ENCODE data around the gene BIN2.
"Not testable (repeated sequence)": the region's sequence is repeated elsewhere in the genome, so short reads cannot be mapped to it uniquely, and the experiment has no call there.

BIN2 gene

DNA sequence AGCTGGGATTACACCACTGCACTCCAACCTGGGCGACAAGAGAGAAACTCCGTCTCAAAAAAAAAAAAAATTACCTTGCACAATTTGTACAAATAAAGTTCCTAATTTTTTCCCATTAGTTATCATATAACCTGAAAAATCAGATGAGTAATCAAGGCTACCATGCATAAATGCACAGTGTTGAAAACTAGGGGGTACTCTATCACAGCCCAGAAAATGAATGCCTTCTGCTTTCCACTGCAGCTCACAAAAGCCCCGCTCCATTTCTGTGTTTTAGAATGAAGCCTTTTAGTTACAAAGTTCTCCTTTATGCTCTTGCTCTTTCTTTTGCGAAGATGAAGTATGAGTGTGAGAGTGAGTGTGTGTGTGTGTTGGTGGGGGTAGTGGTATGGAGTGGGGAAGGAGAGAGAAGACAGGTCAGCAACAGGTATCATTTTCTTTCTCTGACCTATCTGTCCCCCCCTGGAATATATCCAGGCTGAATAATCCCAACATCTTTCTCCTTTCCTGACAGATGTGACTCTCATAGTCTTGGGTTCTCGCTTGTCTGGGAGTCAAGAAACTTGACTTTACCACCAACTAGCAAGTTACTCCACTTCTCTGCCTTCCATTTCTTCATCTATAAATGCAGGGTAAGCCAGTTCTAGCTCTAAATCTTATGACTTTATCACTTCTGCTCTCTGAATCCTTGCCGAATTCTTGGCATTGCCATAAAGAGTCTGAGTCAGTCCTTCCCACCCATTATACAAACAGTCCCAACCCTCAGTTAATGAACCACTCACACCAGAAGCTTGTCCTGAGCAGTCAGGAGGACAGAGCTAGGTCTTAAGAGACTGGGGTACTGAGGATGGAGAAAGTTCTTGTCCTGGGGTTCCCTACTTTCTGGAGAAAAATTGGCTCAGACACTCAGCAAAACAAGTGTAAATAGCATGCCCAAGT is 16.1 kb downstream of the BIN2 start:
- no peak for DNase-seq

DNA sequence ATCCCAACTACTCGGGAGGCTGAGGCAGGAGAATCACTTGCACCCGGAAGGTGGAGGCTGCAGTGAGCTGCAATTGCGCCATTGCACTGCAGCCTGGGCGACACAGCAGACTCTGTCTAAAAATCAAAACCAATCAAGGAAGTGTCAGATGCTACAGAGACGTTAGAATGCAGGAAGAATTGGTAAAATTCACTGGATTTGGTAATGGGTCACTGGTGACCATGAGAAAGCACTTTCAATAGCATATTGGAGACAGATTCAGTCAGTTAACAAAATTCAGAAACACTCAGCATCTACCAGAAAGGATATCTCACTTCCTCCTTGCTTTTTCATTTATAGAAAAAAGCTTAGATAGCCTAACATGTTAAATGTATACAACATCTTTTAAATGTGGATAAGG is 17.5 kb downstream of the BIN2 start:
- DNase-seq: no peak

DNA sequence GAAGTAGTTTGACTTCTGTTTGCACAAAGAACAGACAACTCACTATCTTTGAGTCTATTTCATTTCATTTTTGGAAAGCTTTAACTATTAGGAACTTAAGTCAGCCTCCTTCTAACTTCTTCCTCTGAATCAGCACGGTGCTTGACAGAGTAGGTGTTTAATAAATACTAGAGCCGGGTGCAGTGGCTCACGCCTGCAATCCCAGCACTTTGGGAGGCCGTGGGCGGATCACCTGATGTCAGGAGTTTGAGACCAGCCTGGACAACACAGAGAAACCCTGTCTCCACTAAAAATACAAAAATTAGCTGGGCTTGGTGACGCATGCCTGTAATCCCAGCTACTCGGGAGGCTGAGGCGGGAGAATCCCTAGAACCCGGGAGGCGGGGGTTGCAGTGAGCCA is 23.2 kb downstream of the BIN2 start:
- not testable (repeated sequence) for DNase-seq

DNA sequence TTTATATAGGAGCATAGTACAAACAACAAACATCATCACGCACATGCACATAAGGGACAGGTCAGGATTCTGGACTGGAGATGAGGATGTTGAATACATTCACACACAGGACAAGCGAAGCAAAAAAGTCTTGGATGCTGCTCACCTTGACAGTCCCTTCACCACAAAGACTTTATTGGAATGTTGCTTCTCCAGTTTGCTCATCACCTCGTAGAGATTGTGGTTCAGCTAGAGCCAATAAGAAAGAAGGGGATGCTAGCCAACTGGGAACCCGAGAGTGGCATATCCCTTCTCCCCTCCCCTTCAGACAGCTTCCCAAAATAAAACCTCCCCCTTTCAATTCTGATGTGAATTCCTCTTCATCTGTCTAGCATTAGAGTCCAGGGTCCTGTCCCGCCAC is 28.3 kb downstream of the BIN2 start:
- DNase-seq: no peak

DNA sequence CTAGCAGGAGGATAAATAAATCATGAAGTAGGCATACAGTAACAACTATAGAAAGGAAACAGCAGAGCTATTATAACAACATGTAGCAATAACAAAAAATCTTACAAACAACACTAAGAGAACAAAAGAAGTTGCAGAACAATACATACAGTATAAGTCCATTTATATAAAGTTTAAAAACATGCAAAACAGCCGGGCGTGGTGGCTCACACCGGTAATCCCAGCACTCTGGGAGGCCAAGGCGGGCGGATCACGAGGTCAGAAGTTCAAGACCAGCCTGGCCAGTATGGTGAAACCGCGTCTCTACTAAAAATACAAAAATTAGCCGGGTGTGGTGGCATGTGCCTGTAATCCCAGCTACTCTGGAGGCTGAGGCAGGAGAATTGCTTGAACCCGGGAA is 29.9 kb downstream of the BIN2 start:
- DNase-seq: not testable (repeated sequence)

DNA sequence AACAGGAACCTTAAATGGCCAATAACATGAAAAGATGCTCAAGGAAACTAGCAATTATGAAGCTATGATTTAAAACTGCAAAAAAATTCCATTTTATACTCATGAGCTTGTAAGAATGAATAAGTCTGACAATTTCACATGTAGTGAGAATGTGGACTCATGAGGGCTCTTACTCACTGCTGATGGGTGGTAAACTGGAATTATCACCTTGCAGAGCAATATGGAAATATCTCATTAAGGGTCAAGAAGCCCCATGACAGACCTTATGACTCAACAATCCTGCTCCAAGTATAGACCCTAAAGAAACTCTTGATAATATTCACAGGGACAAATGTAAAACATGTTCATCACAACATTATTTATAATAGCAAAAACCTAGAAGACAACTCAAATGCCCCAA is 30.3 kb downstream of the BIN2 start:
- no peak for DNase-seq

DNA sequence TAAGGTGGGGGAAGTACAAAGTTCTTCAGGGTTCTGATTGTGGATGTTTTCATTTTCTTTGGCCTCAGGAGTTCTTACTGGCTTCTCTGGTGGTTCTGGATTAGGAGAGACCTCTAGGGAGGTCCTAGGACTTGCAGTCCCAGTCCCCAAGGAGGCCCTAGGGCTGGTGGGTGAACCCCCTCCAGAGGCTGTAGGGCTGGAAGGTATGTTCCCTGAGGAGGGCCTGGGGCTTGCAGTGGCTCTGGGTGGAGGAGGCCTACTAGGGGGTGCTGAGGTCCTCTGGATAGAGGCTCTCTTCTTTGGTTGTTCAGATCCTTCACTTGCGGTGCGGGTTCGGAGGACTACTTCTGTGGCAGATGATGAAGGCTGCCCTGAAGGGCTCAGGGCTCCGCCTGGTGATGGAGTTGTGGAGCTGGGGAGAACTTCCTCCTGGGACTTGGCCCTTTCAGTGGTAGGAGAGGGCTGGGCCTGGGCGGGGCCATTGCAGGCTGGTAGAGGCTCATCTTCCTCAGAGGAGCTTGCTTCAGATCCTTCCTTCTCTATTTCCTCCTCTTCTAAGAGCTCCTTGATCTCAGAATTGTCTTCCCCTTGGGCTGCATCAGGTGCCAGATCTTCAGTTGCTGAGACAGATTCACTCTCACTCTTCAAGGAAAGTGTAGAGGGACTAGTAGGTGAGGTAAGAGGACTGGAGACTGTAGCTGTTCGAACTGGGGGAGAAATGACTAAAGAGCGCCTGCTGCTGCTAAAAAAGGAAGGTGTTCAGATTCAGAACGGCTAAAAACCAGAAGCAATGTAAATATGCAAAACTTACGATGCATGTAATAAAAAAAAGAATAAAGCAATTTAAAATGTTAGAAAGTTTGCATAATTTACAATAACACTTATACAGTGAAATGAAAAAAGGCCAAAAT is 32.1 kb downstream of the BIN2 start:
- DNase-seq: not testable (repeated sequence)

DNA sequence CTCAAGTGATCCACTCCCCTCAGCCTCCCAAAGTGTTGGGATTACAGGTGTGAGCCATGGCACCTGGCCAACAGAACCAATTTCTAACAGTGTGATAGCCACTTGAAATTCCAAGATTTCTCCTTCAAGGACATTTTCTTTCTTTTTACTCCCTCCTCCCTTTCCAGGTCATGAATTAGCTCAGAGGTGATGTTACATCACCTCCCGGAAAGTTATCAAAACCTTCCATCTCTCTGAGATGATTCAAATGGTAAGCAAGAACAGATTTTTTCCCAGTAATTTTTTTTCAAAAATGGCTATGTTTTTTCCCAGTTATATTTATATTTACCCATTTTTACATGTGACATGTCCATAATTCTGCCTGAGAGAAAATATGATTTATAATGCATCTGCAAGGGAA is 38.1 kb downstream of the BIN2 start:
- no peak for DNase-seq

DNA sequence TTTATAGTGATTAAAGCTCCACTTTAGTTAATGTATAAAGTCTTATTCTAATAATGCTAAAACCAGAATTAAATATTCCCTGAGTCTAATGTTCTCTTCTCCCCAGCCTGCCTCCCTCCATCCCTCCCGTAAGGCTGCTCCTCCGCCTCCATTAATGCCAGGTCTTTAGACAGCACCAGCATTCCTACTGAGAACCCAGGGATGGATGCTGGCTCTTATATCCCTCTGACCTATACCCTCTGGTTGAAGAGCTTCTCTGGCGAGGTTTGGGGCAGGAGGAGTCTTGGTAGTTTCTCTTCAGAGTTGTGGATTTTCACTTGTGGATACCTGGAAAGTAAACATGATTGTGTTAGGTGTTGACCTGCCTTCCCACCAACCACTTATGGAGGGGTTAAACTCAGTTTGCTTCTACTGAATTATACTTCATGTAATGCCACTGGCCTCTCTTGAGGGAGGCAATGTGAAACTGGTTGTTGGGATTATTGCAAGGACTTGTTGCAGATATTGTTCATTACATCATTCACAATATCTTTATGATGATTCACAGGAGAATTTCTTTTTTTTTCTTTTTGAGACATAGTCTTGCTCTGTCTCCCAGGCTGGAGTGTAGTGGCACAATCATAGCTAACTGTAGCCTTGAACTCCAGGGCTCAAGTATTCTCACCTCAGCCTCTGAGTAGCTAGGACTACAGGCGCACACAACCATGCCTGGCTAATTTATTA is 42.6 kb downstream of the BIN2 start:
- no peak for DNase-seq

DNA sequence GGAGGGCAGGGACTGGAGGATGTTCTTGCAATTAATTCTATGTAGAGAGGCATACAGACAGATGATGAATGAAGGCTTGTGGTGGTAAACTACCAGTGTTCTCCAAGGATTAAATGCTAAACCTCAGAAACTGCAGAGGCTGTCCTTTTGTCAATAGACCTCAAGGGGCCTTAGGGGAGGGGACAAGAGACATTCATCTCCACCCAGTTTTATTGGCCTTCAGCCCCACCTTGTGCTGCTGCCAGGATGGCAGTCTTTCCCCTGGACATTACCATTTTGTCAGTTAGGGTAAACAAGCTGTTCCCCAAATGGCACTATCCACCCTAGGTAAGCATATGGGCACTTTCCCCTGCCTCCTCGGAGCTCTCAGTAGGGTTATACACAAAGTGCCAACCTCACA is 48.9 kb downstream of the BIN2 start:
- DNase-seq: no peak

DNA sequence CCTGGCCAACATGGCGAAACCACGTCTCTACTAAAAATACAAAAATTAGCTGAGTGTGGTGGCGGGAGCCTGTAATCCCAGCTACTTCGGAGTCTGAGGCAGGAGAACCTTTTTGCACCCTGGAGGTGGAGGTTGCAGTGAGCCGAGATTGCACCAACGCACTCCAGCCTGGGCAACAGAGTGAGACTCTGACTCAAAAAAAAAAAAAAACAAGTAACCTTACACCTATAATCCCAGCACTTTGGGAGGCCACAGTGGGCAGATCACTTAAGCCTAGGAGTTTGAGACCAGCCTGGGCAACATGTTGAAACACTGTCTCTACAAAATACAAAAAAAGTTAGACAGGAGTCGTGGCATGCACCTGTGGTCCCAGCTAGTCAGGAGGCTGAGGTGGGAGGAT is 51.2 kb downstream of the BIN2 start:
- DNase-seq: not testable (repeated sequence)

DNA sequence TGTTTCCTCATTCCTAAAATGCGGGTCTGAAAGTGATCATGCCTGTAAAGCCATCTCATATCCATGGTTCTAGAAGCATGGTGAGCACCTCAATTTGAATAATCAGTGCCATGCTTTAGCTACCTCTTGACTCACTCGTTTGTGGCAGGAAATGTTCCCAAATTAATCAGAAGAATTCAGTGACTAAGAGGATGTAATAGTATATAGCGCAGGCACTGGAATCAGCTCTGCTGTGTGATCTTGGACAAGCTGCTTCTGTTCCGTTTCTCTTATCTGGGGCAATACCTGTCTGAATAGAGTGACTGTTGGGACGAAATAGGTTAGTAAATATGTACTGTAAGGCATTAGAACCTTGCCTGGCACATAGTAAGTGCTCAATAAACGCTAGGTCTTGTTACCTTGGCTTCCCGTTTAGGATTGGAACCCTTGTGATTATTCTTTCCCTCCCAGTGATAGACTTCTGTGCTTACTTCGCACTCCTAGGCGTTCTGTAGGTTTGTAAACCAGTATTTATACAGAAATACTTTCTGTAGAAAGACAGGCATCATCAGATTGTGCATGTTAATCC is 52.9 kb downstream of the BIN2 start:
- DNase-seq: no peak

DNA sequence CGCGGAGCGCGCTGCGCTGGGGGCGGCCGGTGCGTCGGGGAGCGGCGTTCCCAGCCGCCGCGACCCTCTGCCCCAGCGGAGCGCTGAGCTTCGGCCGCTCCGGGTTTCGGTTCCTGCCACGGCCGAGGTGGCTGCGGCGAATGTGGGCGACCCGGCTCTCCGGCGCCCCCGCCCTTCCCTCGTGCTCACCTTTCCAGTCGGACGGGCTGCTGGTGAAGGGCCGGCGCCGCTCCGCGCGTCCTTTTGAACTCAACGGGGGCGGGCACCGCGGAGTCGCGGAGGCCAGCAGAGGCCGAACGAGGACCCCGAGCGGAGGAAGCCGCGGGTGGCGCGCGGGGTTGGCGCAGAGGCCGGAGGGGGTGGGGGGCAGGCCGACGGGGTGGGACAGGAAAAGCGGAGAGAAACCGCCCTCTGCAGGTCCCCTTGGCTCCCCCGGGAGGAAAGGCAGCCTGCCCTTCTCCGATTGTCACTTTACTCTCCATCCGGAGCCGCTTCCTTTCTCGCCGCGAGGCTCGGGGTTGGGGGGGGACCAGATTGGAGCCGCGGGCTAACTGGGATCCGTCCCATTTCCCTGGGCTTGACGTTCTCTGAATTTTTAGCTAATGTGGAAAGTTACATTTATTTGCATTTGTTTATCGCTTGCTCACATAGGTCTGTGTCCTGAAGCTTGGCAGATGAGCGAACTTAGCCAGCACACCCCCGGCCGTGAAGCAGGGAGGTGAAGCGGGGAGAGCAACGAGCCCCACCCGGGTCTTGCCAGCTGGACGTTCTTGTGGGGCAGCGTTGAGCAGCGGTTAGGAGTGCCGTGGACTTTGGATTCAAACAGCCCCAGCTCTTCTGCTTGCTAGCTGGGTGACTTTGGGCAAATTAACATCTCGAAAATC is 53.7 kb downstream of the BIN2 start, which contains the start of gene SMAGP:
SMAGP (minus strand) TSS at position 349 of the 884 bp plus-strand sequence. CDS start 1,137 bp downstream, outside the sequence.
- DNase-seq: no peak

DNA sequence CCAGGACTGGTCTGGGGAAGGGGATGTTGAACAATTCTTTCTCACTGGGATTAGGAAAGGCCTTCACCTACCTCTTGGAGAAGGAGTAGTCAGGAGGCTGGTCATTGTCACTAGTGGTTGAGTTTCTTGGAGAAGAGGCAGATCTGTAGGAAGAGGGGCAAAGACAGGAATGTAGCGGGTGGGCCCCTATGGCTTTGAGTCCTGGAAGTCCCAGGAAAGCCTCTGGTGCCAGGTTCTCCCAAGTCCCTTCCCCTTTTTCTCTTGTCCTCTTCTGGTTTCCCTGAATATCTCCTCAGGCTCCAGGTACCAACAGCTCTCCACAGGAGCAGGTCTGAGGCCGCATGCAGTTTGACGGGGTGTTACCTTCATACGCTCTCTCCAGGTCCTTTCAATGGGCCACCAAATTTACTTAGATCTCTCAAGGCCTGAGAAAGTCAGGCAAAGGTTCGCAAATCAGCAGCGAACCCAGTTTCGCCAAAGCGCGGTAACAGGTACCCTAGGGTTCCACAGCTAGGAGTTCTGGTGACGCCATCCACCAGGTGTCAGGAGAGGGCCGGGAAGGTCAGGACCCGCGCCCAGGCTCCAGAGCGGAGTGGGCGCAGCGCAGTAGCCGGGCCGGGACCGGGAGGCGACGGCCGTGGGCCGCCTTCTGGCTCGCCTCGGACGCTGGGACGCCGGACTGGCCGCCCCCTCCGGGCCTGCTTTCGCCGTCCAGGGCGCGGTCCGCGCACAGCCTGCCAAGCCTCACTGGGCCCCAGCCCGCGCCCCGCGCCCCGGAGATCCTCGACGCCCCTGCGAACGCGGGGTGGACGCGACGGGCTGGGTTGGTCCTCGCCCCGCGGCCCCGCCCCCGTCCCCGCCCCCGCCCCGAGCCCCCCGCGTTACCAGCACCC is 54.6 kb downstream of the BIN2 start:
- no peak for DNase-seq

DNA sequence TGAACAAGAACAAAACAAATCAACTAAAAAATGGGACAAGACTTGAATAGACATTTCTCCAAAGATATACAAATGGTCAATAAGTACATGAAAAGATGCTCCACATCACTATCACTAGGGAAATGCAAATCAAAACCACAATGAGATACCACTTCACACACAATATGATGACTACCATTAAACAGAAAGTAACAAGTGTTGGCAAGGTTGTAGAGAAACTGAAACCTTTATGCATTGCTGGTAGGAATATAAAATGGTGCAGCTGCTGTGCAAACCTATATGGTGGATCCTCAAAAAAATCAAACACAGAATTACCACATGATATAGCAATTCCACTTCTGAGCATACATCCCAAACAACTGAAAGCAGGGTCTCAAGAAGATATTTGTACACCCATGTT is 59.0 kb downstream of the BIN2 start:
- no peak for DNase-seq

DNA sequence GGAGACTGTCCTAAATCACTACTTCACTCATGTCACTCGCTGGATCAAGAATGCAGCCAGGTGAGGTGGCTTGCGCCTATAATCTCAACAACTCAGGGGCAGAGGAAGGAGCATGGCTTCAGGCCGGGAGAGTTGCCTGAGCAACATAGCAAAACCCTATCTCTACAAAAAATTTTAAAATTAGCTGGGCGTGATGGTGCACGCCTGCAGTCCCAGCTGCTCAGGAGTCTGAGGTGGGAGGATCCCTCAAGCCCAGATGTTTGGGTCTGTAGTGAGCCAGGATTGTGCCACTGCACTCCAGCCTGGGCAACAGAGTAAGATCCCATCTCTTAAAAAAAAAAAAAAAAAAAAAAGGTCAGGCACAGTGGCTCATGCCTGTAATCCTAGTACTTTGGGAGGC is 59.7 kb downstream of the BIN2 start:
- no peak for DNase-seq

DNA sequence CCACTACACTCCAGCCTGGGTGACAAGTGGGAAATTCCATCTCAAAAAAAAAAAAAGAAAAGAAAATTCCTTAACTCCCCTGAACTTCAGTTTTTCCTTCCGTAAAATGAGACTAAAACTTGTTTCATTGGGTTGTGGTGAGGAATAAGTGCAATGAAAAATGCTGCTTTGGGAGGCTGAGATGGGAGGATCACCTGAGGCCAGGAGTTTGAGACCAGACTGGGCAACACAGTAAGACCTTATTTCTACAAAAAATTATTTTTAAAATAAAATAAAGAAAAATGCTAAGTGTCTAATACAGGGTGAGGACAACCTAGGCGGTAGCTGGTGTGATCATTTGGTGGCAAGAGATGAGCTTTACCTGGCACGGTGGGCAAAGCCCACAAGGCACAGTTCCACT is 60.6 kb downstream of the BIN2 start:
- no peak for DNase-seq

DNA sequence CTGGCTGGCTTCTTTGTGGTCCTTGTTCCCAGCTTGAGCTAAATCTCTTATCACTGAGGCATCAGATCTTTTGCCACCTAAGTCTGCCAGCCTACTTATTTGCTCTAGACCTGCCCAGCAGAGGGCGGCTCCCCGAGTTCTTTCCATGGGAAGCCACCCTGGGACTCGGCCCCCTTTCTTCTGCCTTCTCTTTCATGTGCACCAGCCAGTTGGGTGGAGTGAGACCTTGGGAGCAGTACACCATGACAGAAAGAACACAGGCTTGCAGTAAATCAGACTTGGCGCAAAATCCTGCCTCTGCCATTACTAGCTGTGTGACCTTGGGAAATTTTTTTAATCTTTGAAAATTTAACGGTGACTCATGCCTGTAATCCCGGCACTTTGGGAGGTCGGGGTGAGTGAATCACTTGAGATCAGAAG is 61.2 kb downstream of the BIN2 start:
- DNase-seq: peak; percentile 39

DNA sequence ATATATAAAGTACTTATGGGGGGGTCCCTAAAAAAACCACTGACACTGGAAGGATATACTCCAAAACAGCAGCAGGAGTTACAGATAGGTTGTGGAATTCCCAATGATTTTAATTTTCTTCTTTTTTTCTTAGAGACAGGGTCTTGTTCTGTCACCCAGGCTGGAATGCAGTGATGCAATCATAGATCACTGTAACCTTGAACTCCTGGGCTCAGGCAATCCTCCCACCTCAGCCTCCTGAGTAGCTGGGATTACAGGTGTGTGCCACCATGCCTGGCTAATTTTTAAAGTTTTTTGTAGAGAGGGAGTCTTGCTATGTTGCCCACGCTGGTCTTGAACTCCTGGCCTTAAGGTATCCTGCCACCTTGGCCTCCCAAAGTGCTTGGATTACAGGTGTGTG is 64.4 kb downstream of the BIN2 start:
- not testable (repeated sequence) for DNase-seq

DNA sequence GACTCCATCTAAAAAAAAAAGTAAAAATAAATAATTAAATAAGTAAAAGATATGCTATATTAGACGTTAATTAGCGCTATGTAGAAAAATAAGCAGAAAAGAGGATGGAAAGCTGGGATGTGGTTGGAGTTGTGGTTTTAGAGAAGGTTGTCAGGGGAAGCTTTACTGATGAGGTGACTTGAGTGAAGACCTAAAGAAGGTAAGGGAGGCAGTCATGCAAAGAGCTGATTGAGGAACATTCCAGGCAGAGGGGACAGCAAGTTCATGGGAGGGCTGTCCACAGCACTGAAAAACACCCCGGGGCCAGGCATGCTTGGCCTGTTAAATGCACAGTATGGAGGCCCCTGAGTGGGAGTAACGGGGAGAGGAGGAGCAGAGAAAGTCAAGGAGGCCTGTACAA is 69.4 kb downstream of the BIN2 start:
- no peak for DNase-seq

DNA sequence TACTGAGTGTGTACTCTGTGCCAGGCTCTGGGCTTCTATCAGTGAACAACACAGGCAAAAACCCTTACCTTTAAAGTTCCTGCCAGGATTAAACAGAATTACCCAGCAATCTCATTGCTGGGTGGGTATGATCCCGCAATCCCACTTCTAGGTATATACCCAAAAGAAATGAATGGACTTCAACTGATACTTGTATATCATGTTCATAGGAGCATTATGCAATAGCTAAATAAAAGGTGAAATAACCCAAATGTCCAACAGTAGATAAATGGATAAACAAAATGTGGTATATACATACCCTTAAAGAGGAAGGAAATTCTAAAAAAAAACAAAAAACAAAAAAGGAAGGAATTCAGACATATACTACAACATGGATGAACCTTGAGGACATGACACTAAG is 70.7 kb downstream of the BIN2 start:
- no peak for DNase-seq
